Neuron (in vitro differentiated cells): ENCODE measurements around the gene FMN2.

ENCODE experiments used
- H2AFZ ChIP-seq: one replicate; pipeline ENCODE4 v1.6.1; 2013; ENCODE audit warnings: low read depth, mild to moderate bottlenecking, inconsistent platforms, low read length, moderate library complexity
- H3K27me3 ChIP-seq: one replicate; pipeline ENCODE4 v1.6.1; 2013; ENCODE audit warnings: low read length; ENCODE audit not compliant: insufficient read depth
- H3K36me3 ChIP-seq: one replicate; pipeline ENCODE4 v1.6.1; 2013; ENCODE audit warnings: low read length; ENCODE audit not compliant: insufficient read depth
- H3K4me1 ChIP-seq: one replicate; pipeline ENCODE4 v1.6.1; 2013; ENCODE audit warnings: low read length; ENCODE audit not compliant: insufficient read depth
- H3K4me3 ChIP-seq: 2 replicates; pipeline ENCODE4 v1.5.1; 2013; ENCODE audit warnings: mild to moderate bottlenecking, low read length, moderate library complexity
- H3K9me3 ChIP-seq: one replicate; pipeline ENCODE4 v1.6.1; 2013; ENCODE audit warnings: low read length

FMN2 gene

DNA sequence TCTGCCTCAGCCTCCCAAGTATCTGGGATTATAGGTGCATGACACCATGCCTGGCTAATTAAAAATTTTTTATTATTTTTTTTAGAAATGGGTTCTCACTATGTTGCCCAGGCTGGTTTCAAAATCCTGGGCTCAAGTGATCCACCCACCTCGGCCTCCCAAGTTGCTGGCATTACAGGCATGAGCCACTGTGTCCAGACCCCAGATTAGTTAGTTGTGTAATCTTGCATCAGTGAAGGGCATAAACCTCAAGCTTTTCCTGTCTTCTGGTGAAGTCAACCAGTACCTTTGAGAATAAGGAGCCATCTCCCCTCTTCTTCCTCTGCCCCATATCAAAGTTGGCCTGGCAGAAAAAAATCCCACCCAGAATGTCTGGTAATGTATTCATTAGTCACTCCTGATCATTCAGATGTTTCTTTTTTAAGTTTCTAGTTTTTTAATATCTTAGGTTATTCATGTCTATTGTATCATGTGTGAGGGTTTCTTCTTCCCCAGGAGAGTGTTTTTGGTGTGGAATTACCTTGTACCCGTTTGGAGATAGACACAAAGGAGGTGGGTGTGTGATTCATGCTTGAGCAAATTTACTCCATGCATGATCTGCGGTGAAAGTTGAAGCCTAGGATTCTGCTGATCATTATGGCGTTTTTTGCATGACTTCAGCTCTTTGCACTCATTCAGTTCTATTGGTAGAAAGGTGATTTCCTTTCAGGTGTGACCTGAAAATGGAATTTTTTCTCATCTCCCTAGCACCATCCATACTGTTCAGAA is 144.0 kb downstream of the FMN2 start:
- H3K27me3 ChIP-seq: no peaks in the 10 kb centered on the region
- no peak overlapping the region for H3K4me3 ChIP-seq
- H3K4me1 ChIP-seq: no peaks in the 10 kb centered on the region
- no peak overlapping the region for H2AFZ ChIP-seq
- H3K36me3 ChIP-seq: peaks cover 54% of the 10 kb centered on the region
- H3K9me3 ChIP-seq: no peaks in the 10 kb centered on the region

DNA sequence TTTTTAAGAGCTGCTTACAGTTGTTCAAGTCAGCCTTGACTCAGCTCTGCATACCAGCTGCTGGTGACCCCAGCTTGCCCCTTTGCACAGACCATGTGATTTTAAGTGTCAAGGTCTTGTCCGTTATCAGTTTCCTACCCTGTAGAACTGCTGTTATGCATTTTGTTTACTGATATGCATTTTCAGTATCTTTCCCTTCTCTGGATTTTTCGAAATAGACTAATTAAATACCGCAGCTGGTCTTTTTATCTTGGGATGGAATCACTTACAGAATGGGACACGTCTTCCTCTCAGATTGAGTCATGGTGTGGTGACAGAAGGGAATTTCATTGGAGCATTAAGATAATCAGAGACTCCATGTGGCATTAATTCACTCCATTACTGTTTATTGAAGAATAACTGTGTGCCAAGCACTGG is 145.6 kb downstream of the FMN2 start:
- no peaks in the 10 kb centered on the region for H3K4me1 ChIP-seq

DNA sequence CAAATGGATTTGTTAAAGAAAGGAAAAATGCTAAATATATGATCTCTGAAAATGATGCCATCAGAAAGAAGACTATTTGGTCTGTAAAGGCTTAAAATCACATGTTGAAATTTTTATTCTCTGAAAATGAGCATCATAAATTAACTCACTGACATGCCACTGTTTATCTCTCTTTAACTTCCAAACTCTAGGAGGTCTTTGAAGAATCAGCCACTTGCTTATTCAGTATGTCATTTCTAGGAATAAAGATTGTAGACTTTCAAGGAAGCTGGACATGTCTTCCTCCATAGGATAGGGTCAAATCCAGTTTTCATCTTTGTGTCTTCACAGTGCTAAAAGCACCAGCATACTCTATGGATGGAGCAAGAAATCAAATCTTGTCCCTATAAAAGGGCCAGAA is 147.6 kb downstream of the FMN2 start:
- H3K9me3 ChIP-seq: no peaks in the 10 kb centered on the region
- H3K36me3 ChIP-seq: peaks cover 59% of the 10 kb centered on the region
- H3K4me3 ChIP-seq: no peak overlapping the region
- H2AFZ ChIP-seq: no peak overlapping the region
- no peaks in the 10 kb centered on the region for H3K27me3 ChIP-seq
- no peaks in the 10 kb centered on the region for H3K4me1 ChIP-seq

More for the DNA sequence above, 145.6 kb downstream of the FMN2 start:
- peaks cover 60% of the 10 kb centered on the region for H3K36me3 ChIP-seq
- no peak overlapping the region for H2AFZ ChIP-seq
- H3K9me3 ChIP-seq: no peaks in the 10 kb centered on the region
- no peak overlapping the region for H3K4me3 ChIP-seq
- no peaks in the 10 kb centered on the region for H3K27me3 ChIP-seq

DNA sequence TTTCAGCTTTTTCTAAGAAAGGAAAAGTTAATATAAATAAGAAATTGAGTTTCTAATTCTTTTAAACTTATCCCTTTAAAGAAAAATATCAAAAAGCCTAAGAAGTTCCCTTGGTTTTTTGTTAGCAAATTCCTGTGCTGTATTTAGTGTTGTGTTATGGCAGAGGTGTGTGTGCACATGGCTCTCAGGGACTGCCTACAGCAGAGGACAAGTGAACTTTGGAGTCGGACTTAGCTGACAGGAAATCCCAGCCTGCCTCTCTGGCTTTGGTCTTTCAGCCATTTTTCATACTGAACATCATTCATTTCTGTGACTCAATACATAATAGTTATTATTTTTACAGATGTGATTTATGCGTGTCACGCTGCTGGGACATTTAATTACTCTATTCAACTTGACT is 149.6 kb downstream of the FMN2 start:
- H2AFZ ChIP-seq: no peak overlapping the region
- H3K4me1 ChIP-seq: no peaks in the 10 kb centered on the region
- no peaks in the 10 kb centered on the region for H3K9me3 ChIP-seq
- no peak overlapping the region for H3K4me3 ChIP-seq
- peaks cover 41% of the 10 kb centered on the region for H3K36me3 ChIP-seq
- no peaks in the 10 kb centered on the region for H3K27me3 ChIP-seq

DNA sequence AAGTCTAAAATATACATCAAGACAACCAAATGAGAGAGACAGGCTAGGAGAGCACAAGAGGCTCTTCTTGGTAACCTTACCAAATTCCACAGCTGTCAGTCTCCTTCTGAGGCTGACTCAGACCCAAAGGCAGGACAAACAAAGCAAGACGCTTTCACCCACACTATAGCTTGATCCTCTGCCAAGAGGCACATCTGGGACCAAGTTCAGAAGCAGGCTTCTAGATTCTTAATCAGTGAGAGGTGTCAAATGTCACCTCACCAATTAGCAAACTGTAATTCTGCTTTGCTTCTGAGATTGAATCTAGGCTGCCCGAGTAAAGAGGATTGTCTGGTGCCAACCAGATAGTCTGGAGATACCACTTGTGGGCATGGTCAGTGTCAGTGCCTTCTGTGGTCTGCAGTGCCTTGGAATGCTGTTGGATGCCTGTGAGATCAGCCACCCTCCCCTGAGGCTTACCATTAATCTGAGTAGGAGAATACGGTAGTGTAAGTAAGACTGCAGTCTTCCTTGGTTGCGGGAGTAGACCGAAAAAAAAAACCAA is 151.0 kb downstream of the FMN2 start:
- Histone ChIP-seq H3K27me3 (no peaks in the 10 kb centered on the region), H2AFZ (no peak overlapping the region), H3K4me3 (no peak overlapping the region), H3K9me3 (no peaks in the 10 kb centered on the region), H3K36me3 (peaks cover 36% of the 10 kb centered on the region), H3K4me1 (no peaks in the 10 kb centered on the region)

DNA sequence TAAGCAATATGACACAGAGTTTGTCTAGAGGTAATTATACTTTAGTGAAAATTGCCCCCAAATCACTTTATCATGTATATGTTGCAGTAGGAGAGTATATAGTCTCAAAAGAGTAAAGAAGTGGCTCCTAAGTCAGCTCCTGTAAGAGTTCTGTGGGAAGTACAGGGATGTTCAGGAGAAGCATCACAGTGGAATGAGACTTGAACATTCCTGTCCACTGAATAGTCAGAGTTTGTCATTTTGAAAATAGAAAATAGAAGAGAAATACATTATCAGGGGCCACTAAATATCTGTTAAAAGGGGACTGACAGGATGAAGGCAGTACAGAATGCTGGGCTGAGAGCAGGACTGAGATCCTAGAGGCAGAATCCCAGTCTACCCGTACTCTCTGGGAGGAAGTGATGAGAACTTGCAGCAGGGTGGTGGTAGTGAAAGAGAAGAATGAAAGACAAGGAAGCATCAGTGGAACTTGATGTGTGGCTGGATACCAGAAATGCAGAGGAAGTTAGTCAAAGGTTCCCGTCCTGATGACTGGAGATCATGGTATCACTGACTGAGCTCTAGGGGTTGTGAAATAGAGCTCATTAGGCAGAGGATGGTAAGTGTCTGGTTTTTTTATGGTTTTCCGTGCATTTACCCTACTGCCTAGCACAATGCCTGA is 153.4 kb downstream of the FMN2 start:
- H3K4me3 ChIP-seq: no peak overlapping the region
- peaks cover 28% of the 10 kb centered on the region for H3K36me3 ChIP-seq
- no peaks in the 10 kb centered on the region for H3K27me3 ChIP-seq
- no peaks in the 10 kb centered on the region for H3K9me3 ChIP-seq
- no peak overlapping the region for H2AFZ ChIP-seq
- no peaks in the 10 kb centered on the region for H3K4me1 ChIP-seq

DNA sequence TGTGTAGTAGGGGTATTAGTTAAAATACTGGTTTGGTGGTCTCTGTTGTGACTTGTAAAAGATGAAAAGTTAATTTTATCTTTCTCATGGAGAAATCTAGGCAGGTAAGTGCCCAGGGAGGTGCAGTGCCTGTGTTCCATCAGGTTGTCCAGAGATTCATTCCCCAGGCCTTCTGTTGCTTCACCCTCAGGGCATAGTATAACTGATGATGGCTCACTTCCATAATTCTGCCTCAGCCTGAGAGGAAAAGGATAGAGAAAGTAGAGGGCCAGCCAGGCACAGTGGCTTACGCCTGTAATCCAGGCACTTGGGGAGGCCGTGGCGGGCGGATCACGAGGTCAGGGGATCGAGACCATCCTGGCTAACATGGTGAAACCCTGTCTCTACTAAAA is 153.9 kb downstream of the FMN2 start:
- Histone ChIP-seq H3K9me3 (no peaks in the 10 kb centered on the region), H3K4me1 (no peaks in the 10 kb centered on the region), H3K36me3 (peaks cover 28% of the 10 kb centered on the region), H3K27me3 (no peaks in the 10 kb centered on the region), H2AFZ (no peak overlapping the region), H3K4me3 (no peak overlapping the region)

DNA sequence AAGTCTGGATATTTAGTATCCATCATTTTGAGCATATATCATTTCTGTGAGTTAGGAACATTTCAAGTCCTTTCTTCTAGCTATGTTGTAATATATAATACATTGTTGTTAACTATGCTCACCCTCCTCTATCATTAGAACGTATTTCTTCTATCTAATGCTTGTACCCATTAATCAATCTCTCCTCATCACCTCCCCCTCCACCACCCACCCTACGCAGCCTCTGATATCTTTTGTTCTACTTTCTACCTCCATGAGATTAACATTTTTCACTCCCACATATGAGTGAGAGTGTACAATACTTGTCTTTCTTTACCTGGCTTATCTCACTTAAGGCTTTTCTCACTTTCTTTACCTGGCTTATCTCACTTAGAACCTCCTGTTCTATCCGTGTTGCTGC is 156.2 kb downstream of the FMN2 start:
- peaks cover 3% of the 10 kb centered on the region for H3K9me3 ChIP-seq
- no peaks in the 10 kb centered on the region for H3K27me3 ChIP-seq
- H2AFZ ChIP-seq: no peak overlapping the region
- peaks cover 21% of the 10 kb centered on the region for H3K36me3 ChIP-seq
- no peak overlapping the region for H3K4me3 ChIP-seq
- H3K4me1 ChIP-seq: no peaks in the 10 kb centered on the region

DNA sequence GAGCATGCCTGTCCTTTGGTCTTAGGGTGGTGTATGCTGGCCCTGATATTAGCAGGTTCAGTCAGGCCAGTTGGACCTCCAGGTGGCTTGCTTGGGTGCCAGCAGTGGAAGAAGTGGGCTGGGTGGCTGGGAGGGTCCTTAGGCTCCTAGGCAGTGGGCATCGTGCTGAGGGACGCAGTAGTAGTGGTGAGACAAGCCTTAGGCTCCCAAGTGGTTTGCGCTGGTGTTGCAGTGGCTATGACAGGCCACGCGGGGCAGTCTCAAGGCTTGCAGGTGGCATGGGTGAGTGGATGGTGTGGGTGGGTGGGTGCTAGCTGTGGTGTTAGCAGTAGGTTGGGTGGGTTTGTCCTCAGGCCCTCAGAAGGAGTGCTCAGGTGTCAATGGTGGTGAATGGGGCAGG is 162.3 kb downstream of the FMN2 start:
- Histone ChIP-seq H3K36me3 (peaks cover 46% of the 10 kb centered on the region), H2AFZ (no peak overlapping the region), H3K4me3 (no peak overlapping the region), H3K4me1 (no peaks in the 10 kb centered on the region), H3K27me3 (no peaks in the 10 kb centered on the region), H3K9me3 (peaks cover 7% of the 10 kb centered on the region)

DNA sequence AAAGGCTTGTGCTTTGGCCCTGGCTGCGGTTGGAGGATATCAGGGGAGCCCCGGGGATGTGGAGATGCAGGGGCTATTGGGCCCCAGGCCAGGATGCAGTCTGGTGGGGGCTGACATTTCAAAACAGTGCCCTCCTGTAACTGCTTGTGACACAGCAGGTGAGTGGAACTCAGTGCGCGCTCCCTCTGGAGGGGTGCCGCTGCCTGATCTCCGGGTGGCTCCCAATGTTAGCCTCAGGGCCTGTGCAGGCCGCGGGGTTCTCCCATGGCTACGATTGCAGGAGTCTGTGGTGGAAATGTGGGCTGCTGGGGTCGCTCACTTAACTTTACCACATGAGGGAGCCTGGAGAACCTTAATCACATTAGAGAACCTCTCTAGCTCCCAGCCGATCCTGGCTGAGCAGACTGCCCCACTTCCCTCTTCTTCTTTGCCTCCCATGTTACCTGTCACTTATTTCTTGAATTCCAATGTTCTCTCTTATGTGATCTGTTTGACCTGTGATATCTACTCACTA is 163.2 kb downstream of the FMN2 start:
- Histone ChIP-seq H3K27me3 (no peaks in the 10 kb centered on the region), H3K9me3 (peaks cover 10% of the 10 kb centered on the region), H2AFZ (no peak overlapping the region), H3K36me3 (peaks cover 55% of the 10 kb centered on the region), H3K4me1 (no peaks in the 10 kb centered on the region), H3K4me3 (no peak overlapping the region)

DNA sequence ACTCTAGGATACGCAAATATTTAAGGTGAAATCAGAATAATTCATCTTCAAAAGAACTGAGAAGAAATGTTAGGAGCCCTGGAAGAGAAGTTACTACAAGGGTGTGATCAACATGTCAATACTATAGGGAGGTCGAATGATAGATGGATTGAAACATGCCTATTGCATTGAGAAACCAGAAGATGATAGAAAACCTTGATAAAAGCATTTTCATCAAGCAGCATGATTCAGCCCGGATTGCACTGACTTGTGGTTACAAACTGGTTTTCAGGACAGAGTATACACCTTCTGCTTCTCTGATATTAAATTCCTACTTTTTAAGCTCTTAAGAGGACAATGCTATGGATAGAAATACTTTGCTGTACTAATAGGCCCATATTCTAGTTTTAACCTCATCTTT is 164.2 kb downstream of the FMN2 start:
- no peaks in the 10 kb centered on the region for H3K27me3 ChIP-seq
- H3K9me3 ChIP-seq: peaks cover 10% of the 10 kb centered on the region
- no peaks in the 10 kb centered on the region for H3K4me1 ChIP-seq
- peaks cover 60% of the 10 kb centered on the region for H3K36me3 ChIP-seq
- H3K4me3 ChIP-seq: no peak overlapping the region
- H2AFZ ChIP-seq: no peak overlapping the region

DNA sequence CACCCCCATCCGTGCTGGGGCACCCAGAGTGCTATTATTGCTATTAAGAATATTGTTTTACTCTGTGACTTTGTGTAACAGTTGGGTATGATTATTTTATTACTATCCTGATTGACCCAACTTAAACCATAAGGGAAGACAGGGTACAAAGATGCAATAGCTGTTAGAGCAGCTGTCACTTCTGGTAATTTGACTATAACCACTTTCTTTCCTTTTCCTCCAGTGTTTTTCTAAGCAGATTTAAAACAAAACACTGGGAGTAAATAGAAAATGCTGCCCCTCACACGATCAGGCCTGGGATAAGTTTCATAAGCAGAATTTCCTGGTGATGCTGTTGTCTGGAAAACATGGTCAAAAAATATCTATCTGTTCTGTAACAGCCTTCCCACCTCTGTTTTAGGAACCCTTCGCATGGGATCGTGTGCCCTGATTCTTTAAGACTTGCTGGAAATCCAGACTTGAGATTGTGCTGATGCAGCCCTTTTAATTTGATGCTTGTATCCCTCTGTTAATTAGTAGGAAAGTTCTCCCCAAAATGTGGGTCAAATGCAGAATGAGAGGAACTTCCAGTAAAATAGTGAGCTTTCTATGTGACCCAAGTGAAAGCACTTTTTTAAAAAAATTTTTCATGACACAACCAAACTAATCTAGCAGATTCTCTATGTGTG is 165.3 kb downstream of the FMN2 start:
- Histone ChIP-seq H3K27me3 (no peaks in the 10 kb centered on the region), H3K36me3 (peaks cover 64% of the 10 kb centered on the region), H3K4me1 (no peaks in the 10 kb centered on the region)

DNA sequence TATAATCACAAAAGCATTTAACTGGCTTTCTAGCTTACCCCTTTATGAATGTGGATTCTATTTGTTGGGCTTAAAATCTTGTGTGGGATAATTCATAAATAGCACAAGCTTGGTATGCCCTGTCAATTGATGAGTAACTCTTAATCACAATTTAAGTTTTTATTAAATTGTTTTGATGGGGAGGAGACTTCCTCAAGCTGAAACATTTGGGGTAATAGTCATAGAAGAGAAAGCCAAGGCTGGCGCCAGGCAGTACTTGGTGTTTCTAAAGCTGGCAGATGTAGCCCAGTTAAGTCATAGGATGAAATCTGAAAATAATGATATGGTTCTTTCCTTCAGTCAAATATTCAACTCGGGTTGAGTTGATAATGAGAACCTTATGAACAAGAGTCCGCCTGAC is 167.2 kb downstream of the FMN2 start:
- H2AFZ ChIP-seq: no peak overlapping the region
- no peak overlapping the region for H3K4me3 ChIP-seq
- peaks cover 57% of the 10 kb centered on the region for H3K36me3 ChIP-seq

More for the DNA sequence above, 165.3 kb downstream of the FMN2 start:
- no peak overlapping the region for H3K4me3 ChIP-seq
- peaks cover 9% of the 10 kb centered on the region for H3K9me3 ChIP-seq
- no peak overlapping the region for H2AFZ ChIP-seq

More for the DNA sequence above, 167.2 kb downstream of the FMN2 start:
- Histone ChIP-seq H3K4me1 (no peaks in the 10 kb centered on the region), H3K9me3 (peaks cover 4% of the 10 kb centered on the region), H3K27me3 (no peaks in the 10 kb centered on the region)
